Esophagus (tissue), 2 donors: ENCODE results near the gene PTDSS2. TPM values are rescaled to one million over a fixed set of nuclear protein-coding genes. Genes with fewer than 3 reads are reported as not detected.

Experiments
- H3K27ac ChIP-seq, 2 donors: one replicate each; pipeline ENCODE4 v1.5.1; 2013; ENCODE audit warnings: low read depth in 2 of 2, mild to moderate bottlenecking in 2 of 2, inconsistent platforms in 1 of 2, low read length in 1 of 2, moderate library complexity in 1 of 2
- H3K27me3 ChIP-seq, 2 donors: one replicate each; pipeline ENCODE4 v1.6.1; 2013; ENCODE audit warnings: low read length in 2 of 2, control low read depth in 1 of 2, mild to moderate bottlenecking in 1 of 2; ENCODE audit not compliant: insufficient read depth in 2 of 2, control insufficient read depth in 1 of 2
- H3K36me3 ChIP-seq, 2 donors: one replicate each; pipeline ENCODE4 v1.6.1; 2013; ENCODE audit warnings: low read length in 1 of 2; ENCODE audit not compliant: control insufficient read depth in 2 of 2, insufficient read depth in 2 of 2
- H3K4me1 ChIP-seq, 2 donors: one replicate each; pipeline ENCODE4 v1.6.1; 2013; ENCODE audit warnings: low read length in 1 of 2; ENCODE audit not compliant: control insufficient read depth in 2 of 2, insufficient read depth in 2 of 2
- H3K4me3 ChIP-seq, 2 donors: one replicate each; pipeline ENCODE4 v1.5.1; 2013; ENCODE audit warnings: low read length in 2 of 2, mild to moderate bottlenecking in 2 of 2, low read depth in 1 of 2, moderate library complexity in 1 of 2
- H3K9me3 ChIP-seq, 2 donors: one replicate each; pipeline ENCODE4 v1.6.1; 2013; ENCODE audit warnings: mild to moderate bottlenecking in 2 of 2, low read depth in 1 of 2, low read length in 1 of 2, moderate library complexity in 1 of 2; ENCODE audit not compliant: control insufficient read depth in 2 of 2, insufficient read depth in 1 of 2
- WGBS, 2 donors: extraction: QIAGEN DNeasy Blood & Tissue Kit; methylation state at CpG; one replicate each; pipeline ENCODE4 v1.1.7; 2013; 5-methylcytosine and 5-hydroxymethylcytosine counted together
- polyA plus RNA-seq, 2 donors: library from polyadenylated mRNA; stranded (reverse); fragments of 200-250 nt; gene quantifications; one replicate each; pipeline ENCODE4 v1.2.3, GENCODE V29; 2013
- donor health status: healthy with polysubstance abuse.
- donor health status: Bipolar disorder and iron deficiency.

The PTDSS2 gene
- polyA plus RNA-seq, 2 donors = 12.4 to 20.5 TPM

DNA sequence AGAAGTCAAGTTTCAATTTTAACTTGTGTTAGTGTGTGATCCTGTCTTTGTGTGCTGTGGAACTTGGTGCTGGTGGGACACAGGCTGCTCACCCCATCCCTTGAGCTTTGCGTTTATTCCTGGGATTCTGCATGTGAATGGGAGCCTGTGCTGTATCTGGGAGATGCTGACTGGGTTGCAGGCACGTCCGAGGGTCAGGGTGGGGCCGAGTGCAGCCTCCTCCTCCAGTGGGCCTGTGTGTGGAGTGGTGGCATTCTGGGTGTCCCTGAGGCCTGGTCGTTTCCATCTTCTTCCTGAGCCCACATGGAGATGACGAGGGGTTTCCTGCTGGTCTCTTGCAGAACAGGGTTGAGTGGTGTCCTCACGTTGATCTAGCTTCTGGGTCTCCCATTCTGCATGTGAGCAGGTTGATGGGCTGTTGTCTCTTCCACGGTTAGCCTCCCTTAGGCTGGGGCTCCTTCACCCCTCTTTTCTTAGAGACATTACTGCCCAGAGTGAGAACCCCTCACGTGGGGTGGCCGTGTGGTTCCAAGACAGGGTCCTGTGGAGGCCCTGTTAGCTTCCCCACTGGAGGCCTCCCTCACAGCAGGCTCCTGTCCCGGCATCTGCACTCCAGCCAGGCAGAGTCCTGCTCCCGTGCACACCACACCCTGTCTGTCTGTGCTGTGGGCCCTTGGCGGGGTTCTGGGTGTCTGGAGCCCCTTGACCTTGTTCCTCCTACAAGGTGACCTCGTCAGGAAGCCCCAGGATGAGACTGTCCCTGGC, 4.9 kb downstream of the PTDSS2 start:
- Histone ChIP-seq H3K27ac (no peak overlapping the region), H3K4me1 (peaks cover 5 to 13% of the 10 kb centered on the region in 2 donors)
- 78 to 80% methylated on average over 14 of the region's 14 CpGs for WGBS, 2 donors

DNA sequence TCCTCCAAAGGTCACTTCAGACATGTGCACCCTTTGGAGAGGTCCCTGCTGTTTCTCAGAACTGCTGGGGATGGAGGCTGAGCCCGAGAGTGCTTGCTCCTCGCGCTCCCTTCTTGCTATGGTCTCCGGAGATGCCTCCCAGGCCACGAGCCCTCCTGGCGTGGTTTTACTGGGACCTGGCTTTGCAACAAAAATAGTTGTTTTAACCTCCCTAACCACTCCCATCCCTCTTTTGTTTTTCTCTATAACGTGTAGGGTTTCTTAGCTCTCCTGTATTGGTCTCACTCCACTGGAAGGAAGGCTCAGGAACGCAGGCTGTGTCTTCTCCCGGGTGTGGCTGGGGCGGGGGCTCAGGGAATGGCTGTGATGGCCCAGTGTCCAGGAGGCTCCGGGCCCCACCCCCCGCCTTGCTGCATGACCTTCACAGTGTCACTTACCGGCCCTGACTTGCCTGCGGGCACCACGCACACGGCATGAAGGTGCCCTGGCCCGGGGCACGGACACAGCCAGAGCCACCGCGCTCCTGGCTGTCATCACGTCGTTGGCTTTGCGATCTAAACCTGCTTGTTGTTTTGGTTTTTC, 5.6 kb downstream of the PTDSS2 start:
- H3K4me3 ChIP-seq = no peak overlapping the region
- no peaks in the 10 kb centered on the region for H3K9me3 ChIP-seq
- H3K27ac ChIP-seq = no peak overlapping the region
- peaks cover 4 to 26% of the 10 kb centered on the region in 2 donors for H3K36me3 ChIP-seq
- 84 to 85% methylated on average over 23 of the region's 23 CpGs for WGBS, 2 donors
- H3K27me3 ChIP-seq = no peaks in the 10 kb centered on the region
- H3K4me1 ChIP-seq = peaks cover 5 to 13% of the 10 kb centered on the region in 2 donors

More for the DNA sequence above, 4.9 kb downstream of the PTDSS2 start:
- Histone ChIP-seq H3K4me3 (no peak overlapping the region), H3K36me3 (peaks cover 4 to 20% of the 10 kb centered on the region in 2 donors), H3K9me3 (no peaks in the 10 kb centered on the region), H3K27me3 (no peaks in the 10 kb centered on the region)

DNA sequence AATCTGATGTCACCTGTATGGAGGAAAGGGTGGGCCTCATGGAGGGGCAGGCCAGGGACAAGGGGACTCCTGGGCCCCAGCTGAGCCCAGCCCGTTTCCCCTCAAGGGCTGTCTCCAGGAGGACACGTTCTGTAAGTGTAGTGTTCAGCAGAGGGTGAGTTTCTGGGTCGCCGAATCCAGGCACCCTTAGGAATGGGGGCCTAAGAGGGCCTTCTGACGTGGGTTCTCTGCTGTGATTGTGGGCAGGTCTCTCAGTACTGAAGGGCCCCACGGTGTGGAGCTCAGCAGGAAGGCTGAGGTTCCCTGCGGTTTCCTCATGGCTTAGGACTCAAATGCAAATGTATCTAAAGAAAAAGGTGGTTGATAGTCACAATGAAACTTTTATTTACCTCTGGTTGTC, 6.5 kb downstream of the PTDSS2 start:
- Histone ChIP-seq H3K27ac (no peak overlapping the region), H3K36me3 (peaks cover 4 to 31% of the 10 kb centered on the region in 2 donors), H3K9me3 (no peaks in the 10 kb centered on the region), H3K27me3 (no peaks in the 10 kb centered on the region), H3K4me3 (no peak overlapping the region), H3K4me1 (peaks cover 2 to 8% of the 10 kb centered on the region in 2 donors)
- WGBS, 2 donors = 68 to 69% methylated on average over 7 of the region's 7 CpGs

DNA sequence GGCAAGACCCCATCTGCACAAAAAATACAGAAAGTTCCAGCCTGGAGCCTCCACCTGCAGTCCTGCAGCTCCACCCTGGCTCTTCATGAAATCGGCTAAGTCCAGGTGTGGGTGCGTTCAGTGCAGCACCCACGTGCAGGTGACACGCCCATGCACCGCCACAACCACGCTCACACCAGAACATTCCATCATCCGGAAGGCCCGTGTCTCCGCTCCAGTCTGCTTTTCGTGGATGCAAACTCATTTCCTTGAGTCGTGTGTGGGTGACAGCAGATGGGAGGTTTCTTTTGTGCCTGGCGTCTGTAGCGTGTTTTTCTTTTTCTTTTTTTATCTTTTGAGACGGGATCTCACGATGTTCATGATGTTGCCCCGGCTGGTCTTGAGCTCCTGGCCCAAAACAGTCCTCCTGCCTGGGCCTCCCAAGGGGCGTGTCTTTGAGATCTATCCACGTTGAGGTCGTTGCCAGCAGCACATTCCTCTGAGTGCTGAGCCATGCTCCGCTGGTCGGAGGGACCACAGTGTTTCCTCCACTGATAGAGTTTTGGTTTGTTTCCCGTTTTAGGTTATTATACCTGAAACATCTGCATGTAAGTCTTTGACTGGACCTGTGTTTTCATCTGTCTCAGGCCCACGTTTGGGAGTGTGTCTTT, 7.2 kb downstream of the PTDSS2 start:
- WGBS, 2 donors = 72 to 74% methylated on average over 23 of the region's 23 CpGs
- Histone ChIP-seq H3K4me1 (peaks cover 0 to 7% of the 10 kb centered on the region in 2 donors), H3K27ac (no peak overlapping the region), H3K36me3 (peaks cover 4 to 31% of the 10 kb centered on the region in 2 donors), H3K9me3 (no peaks in the 10 kb centered on the region), H3K4me3 (no peak overlapping the region), H3K27me3 (no peaks in the 10 kb centered on the region)

DNA sequence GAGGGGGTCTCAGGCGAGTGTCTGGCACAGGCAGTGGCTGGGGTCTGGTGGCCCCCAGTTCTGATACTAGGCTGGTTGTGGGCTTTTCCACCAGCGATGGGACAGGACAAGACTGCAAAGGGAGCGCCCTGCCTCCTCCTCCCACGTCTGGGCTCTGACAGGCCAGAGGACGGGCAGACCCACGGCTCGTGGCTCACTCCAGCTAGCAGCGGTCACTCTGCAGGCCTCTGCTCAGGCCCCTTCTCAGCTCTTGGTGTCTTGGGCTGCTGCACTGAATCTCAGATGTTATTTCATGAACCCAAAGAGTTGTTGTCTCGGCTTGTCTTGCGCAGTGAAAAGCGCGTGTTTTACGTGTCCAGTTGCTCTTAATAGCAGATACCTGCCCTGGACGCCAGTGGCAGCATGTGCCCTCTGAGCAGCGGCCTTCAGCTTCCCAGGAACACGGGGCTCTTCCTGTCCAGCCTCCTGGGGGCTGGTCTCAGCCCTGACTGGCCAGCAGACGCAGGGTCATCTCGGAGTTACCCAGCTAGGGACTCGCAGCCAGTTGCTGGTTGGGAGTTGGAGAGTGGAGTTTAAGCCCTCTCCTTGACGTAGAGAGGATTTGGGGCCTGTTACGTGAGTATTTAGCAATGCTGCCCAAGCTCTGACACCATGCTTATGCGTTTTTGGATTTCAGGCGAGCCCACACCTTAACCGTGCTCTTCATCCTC, 9.6 kb downstream of the PTDSS2 start:
- peaks cover 0 to 17% of the 10 kb centered on the region in 2 donors for H3K36me3 ChIP-seq
- H3K9me3 ChIP-seq = no peaks in the 10 kb centered on the region
- H3K27ac ChIP-seq = no peak overlapping the region

DNA sequence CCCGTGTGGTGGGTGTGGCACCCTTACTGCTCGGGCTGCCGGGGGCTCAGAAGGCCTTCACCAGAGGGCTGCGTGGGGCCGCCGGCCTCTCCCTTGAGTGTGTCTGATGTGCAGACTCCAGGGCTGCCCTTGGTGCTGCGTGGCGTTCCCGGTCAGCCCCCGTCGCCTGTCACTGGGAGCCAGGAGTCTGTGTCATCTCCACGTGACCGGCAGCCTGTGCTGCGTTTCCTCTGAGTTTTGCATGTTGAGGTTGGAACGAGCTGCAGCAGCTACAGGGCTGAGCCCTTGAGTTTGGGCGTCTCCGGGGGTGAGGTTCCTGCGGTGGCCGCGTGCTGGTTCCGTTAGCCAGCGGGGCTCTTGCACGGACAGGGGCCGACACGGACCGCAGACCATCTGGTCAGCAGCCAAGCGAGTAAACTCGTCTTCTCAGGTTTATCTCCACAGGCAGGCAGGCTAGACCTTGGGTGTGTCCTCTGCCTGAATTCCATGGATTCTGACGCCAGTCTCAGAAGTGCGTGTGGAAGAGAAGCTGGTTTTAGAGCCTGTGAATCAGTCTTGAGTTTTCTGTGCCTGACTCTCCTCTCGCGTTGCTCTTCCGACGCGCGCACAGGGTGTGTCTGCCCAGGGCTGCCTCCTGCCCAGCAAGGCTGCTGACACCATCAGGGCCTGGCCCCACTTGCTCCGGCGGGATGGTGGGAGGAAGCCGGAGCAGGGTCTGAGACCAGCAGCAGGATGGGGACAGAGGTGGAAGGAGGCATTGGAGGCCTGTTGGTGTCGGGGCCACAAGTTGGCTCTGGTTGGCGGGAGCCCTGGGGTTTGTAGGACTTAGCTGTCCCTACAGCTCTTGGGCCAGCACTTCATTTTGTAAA, 10.5 kb downstream of the PTDSS2 start:
- peaks cover 0 to 17% of the 10 kb centered on the region in 2 donors for H3K36me3 ChIP-seq
- H3K4me1 ChIP-seq = peaks cover 0 to 5% of the 10 kb centered on the region in 2 donors
- no peaks in the 10 kb centered on the region for H3K27me3 ChIP-seq
- H3K4me3 ChIP-seq = no peak overlapping the region
- WGBS, 2 donors = 90 to 91% methylated on average over 41 of the region's 41 CpGs
- no peaks in the 10 kb centered on the region for H3K9me3 ChIP-seq
- no peak overlapping the region for H3K27ac ChIP-seq

More for the DNA sequence above, 9.6 kb downstream of the PTDSS2 start:
- Histone ChIP-seq H3K27me3 (no peaks in the 10 kb centered on the region), H3K4me3 (no peak overlapping the region), H3K4me1 (peaks cover 0 to 7% of the 10 kb centered on the region in 2 donors)
- 93 to 95% methylated on average over 24 of the region's 24 CpGs for WGBS, 2 donors

DNA sequence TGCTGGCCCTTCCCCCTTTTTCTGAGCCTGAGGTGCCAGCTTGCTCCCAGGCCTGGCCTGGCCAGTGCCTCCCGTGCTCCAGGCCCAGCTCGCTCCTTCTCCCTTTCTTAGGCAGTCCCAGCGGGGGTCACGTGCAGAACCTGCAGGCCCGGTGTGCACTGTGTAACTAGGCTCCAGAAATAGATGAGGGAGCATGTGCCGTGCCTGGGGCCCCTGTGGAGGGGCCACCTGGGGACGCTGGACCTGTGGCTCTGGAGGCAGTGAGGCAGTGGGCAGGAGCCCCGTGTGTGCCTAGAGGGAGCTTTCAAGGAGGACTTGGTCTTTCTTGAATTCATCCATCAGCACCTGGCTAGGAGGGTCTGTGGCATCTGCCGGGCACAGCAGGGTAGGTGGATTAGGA, 11.5 kb downstream of the PTDSS2 start:
- H3K27ac ChIP-seq = no peak overlapping the region
- 93% methylated on average over 9 of the region's 9 CpGs for WGBS, 2 donors
- H3K27me3 ChIP-seq = no peaks in the 10 kb centered on the region
- H3K36me3 ChIP-seq = peaks cover 0 to 15% of the 10 kb centered on the region in 2 donors
- H3K9me3 ChIP-seq = no peaks in the 10 kb centered on the region
- H3K4me3 ChIP-seq = no peak overlapping the region
- H3K4me1 ChIP-seq = peaks cover 0 to 4% of the 10 kb centered on the region in 2 donors

DNA sequence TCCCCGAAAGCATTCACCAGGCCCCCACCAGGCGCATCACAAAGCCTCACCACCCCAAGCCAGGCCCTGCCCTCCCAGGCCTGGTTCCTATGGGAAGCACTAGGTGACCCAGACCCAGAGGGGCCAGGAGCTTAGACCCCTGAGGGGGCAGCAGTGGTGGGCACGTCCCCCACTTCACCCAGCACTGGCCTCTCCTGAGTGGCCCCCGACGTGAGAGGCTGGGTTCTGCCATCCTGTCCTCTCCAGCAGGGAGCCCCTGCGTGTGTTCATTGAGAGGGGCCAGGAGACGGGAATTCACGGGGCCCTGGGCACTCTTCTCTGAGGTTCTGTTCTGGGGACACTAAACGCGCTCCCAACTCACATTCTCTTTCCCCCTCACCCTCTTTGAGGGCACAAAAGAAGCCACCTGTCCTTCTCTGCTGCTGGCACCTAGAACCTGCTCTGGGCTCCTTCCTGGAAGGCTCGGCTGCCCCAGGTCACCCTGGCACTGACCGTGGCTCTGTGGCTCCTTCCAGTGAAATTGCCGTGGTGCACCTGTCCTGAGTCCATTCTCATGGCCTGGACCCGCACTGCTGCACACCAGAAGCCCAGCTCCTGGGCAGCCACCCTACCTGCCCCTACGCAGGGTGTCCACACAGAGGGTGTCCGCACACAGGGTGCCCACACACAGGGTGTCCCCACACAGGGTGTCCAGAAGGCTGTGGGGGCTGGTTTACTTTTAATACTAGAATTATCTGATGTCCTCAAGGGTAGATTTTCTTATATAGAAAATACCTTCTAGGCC, 12.2 kb downstream of the PTDSS2 start:
- Histone ChIP-seq H3K27ac (no peak overlapping the region), H3K4me1 (peaks cover 0 to under 1% of the 10 kb centered on the region in 2 donors), H3K9me3 (no peaks in the 10 kb centered on the region), H3K27me3 (no peaks in the 10 kb centered on the region), H3K4me3 (no peak overlapping the region), H3K36me3 (peaks cover 0 to 14% of the 10 kb centered on the region in 2 donors)
- 95 to 96% methylated on average over 16 of the region's 16 CpGs for WGBS, 2 donors
